ENCODE measurements around the gene MED22. TPM values are rescaled to one million over a fixed set of nuclear protein-coding genes. Genes with fewer than 3 reads are reported as not detected.
"Not testable (repeated sequence)": the region's sequence is repeated elsewhere in the genome, so short reads cannot be mapped to it uniquely, and the experiment has no call there.

The MED22 gene
- 52.2 TPM for total RNA-seq

DNA sequence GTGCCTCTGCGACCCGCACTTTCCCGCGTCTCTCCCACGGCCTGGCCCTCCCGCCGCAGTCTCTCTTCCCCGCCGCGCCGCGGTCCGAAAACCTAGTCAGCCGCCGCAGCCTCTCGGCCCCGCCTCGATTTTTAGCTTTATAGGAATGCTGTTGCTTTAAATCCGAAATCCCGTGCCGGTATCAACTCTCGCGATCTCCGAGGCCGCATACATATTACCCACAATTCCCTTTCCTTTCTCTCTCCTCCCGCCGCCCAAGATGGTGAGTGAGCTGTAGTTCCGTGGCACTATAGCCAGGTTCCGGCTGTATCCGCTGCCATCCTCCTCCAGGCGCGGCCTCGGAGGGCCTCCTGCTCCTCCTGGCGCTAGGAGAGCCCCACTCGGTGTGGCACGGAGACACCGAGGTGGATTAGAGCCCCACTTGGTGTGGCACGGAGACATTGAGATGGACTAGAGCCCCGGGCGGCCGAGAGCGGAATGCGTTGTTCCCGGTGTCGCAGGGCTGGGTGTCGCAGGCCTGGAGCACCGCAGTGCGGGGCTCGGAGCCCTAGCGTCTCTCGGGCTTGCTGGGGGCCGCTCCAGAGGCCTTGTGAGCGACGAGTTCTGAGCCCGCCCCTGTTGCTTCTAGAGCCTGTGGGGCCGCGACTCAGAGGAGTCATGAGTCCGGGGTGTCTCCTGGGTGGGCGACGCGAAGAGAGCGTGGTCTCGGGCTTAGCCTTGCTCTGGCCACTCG lies at the start of gene MED22, which contains the start of gene RPL7A:
Gene MED22, minus strand, starts transcription at position 147 of the 733 bp plus-strand sequence. CDS start 1,469 bp downstream, outside the sequence.
Gene RPL7A, plus strand, starts transcription at position 234 of the 733 bp plus-strand sequence. Its CDS starts 26 bp downstream, at position 260.
- Histone ChIP-seq H3K27me3 (no peaks in the 10 kb centered on the region), H3K4me1 (peaks cover 6 to 22% of the 10 kb centered on the region in 2 donors), H3K9me3 (no peaks in the 10 kb centered on the region), H3K4me3 (peak within 1 kb of the TSS; percentile 69 to 80), H3K27ac (peak within 1 kb of the TSS; percentile 86 to 94), H3K36me3 (peaks cover 53 to 64% of the 10 kb centered on the region in 2 donors)
- intact Hi-C loops (cut with DNase I) = loop anchor here (1.0 to 10.0 kb wide), 5 partner anchors 8 to 993 kb away; partner anchors contain the start of genes CACFD1, SETX, STKLD1 and SURF1
- TF ChIP-seq, protein P1, sequence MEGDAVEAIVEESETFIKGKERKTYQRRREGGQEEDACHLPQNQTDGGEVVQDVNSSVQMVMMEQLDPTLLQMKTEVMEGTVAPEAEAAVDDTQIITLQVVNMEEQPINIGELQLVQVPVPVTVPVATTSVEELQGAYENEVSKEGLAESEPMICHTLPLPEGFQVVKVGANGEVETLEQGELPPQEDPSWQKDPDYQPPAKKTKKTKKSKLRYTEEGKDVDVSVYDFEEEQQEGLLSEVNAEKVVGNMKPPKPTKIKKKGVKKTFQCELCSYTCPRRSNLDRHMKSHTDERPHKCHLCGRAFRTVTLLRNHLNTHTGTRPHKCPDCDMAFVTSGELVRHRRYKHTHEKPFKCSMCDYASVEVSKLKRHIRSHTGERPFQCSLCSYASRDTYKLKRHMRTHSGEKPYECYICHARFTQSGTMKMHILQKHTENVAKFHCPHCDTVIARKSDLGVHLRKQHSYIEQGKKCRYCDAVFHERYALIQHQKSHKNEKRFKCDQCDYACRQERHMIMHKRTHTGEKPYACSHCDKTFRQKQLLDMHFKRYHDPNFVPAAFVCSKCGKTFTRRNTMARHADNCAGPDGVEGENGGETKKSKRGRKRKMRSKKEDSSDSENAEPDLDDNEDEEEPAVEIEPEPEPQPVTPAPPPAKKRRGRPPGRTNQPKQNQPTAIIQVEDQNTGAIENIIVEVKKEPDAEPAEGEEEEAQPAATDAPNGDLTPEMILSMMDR (IDR thresholded peaks at IDR 0.05) = peak in 1 of 3 experiments; percentile 9
- DNase-seq (ENCODE audit: low spot score in 2 of 2) = peak; percentile 86 to 97

DNA sequence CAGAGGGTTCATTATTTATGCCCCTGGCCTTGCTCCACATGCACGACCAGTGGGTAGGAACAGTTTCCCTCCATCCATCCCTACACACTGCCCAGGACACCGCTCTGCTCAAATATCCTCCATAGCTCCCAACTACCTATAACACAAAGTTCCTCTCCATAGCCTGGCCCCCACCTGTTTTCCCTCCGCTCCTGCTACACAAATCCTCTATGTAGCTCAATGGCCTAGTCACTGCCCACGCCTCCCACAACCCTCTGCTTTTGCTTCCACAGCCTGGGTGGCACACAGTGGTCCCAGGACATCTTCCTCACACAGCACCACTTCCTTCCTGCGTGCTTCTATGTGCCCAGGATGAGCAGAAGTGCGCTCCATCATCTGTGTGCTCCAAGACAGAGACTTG lies 49.4 kb upstream of the MED22 start:
- no peaks in the 10 kb centered on the region for H3K4me1 ChIP-seq
- DNase-seq (ENCODE audit: low spot score in 2 of 2) = no peak
- H3K4me3 ChIP-seq = no peak overlapping the region
- intact Hi-C loops (cut with DNase I) = no loop called here
- H3K9me3 ChIP-seq = no peaks in the 10 kb centered on the region
- H3K27ac ChIP-seq = no peak overlapping the region
- TF ChIP-seq, protein P1 (IDR thresholded peaks at IDR 0.05) = no peak
- H3K27me3 ChIP-seq = no peaks in the 10 kb centered on the region
- H3K36me3 ChIP-seq = peaks cover 0 to 3% of the 10 kb centered on the region in 2 donors

DNA sequence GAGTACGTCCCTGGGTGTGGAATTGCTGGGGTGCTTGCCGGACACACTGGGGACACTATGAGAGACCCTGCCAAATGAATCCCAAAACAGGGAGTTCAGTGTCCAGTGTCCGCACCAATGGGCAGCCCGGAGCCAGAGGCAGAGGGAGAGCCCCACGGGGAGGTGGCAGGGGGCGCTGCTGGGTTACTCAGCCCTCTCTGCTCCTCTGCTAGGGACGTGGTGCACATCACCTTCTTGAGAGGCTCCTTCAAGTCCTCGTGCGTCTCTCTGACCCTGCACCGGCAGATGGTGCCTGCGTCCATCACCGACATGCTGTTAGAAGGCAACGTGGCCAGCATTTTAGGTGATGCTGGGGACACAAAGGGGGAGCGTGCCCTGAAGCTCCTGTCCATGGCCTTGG lies 49.0 kb upstream of the MED22 start:
- H3K27ac ChIP-seq = no peak overlapping the region
- intact Hi-C loops (cut with DNase I) = no loop called here
- H3K9me3 ChIP-seq = no peaks in the 10 kb centered on the region
- no peak for DNase-seq (ENCODE audit: low spot score in 2 of 2)
- H3K4me3 ChIP-seq = no peak overlapping the region
- H3K4me1 ChIP-seq = no peaks in the 10 kb centered on the region
- peaks cover 0 to 3% of the 10 kb centered on the region in 2 donors for H3K36me3 ChIP-seq
- no peaks in the 10 kb centered on the region for H3K27me3 ChIP-seq
- TF ChIP-seq, protein P1 (IDR thresholded peaks at IDR 0.05) = no peak

DNA sequence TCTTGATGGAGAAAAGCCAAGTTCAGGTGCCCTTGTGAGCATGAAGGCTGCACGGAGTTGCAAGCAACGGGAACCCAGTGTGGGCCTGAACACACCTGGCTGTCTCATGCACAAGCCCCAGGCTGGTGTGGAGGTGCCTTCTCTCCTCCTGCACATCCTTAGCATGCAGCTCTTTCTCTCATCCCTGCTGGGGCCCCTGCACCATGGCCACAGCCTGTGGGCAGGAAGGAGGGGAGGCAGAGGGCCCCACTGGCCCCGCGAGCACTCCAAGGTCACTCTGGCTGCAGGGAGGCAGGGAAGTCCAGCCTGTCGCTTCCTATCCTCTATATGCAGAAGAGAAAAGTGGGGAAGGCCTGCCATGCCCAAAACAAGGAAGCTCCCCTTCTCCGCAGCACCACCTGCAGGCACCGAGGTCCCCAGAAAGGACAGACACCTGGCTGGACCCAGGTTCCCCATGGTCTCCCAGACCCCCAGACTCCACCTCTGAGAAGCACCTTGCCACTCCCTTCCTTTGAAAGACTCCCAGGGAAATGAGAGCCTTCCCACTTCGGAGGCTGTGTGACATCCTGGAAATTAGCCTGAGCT lies 46.8 kb upstream of the MED22 start:
- intact Hi-C loops (cut with DNase I) = no loop called here
- no peaks in the 10 kb centered on the region for H3K27me3 ChIP-seq

DNA sequence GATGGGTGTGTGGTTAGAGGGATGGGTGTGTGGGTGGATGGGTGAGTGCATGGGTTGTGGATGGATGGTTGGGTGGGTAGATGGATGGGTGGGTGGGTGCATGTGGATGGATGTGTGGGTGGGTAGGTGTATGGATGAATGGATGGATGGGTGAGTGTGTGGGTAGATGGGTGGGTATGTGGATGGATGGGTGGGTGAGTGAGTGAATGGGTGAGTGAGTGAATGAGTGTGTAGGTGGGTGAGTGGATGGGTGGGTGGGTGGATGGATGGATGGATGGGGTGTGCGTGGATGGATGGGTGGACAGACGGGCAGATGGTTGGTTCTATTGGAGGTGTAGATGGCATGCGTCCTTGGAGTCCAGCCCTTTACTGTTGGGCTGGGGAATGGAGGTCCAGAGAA lies 45.5 kb upstream of the MED22 start:
- DNase-seq (ENCODE audit: low spot score in 2 of 2) = no peak
- no peak overlapping the region for H3K27ac ChIP-seq
- H3K4me1 ChIP-seq = no peaks in the 10 kb centered on the region
- TF ChIP-seq, protein P1 (IDR thresholded peaks at IDR 0.05) = no peak
- H3K27me3 ChIP-seq = no peaks in the 10 kb centered on the region
- no peak overlapping the region for H3K4me3 ChIP-seq
- no peaks in the 10 kb centered on the region for H3K9me3 ChIP-seq
- no peaks in the 10 kb centered on the region for H3K36me3 ChIP-seq
- intact Hi-C loops (cut with DNase I) = no loop called here

More for the DNA sequence above, 46.8 kb upstream of the MED22 start:
- H3K27ac ChIP-seq = no peak overlapping the region
- H3K4me3 ChIP-seq = no peak overlapping the region
- no peaks in the 10 kb centered on the region for H3K9me3 ChIP-seq
- DNase-seq (ENCODE audit: low spot score in 2 of 2) = no peak
- H3K36me3 ChIP-seq = no peaks in the 10 kb centered on the region
- H3K4me1 ChIP-seq = no peaks in the 10 kb centered on the region
- TF ChIP-seq, protein P1 (IDR thresholded peaks at IDR 0.05) = no peak

DNA sequence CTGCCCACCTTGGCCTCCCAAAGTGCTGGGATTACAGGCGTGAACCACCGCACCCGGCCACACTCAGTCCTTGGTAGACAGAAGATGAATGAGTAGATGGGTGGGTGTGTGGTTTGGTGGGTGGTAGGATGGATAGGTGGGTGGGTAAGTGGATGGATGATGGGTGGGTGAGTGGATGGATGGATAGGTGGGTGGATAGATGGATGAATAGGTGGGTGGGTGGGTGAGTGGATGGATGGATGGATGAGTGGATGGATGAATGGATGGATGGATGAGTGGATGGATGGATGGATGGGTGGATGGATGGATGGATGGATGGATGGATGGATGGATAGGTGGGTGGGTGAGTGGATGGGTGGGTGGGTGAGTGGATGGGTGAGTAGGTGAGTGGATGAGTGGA lies 44.4 kb upstream of the MED22 start:
- H3K4me1 ChIP-seq; H3K27ac ChIP-seq; H3K9me3 ChIP-seq; intact Hi-C loops (cut with DNase I); H3K27me3 ChIP-seq; H3K36me3 ChIP-seq; DNase-seq (ENCODE audit: low spot score in 2 of 2); H3K4me3 ChIP-seq: not testable (repeated sequence)

DNA sequence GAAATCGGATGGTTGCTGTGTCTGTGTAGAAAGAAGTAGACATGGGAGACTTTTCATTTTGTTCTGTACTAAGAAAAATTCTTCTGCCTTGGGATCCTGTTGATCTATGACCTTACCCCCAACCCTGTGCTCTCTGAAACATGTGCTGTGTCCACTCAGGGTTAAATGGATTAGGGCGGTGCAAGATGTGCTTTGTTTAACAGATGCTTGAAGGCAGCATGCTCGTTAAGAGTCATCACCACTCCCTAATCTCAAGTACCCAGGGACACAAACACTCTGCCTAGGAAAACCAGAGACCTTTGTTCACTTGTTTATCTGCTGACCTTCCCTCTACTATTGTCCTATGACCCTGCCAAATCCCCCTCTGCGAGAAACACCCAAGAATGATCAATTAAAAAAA lies 43.5 kb upstream of the MED22 start:
- H3K27ac ChIP-seq; H3K36me3 ChIP-seq; H3K4me3 ChIP-seq; H3K4me1 ChIP-seq; intact Hi-C loops (cut with DNase I); H3K9me3 ChIP-seq; H3K27me3 ChIP-seq; DNase-seq (ENCODE audit: low spot score in 2 of 2): not testable (repeated sequence)

All from ascending aorta (tissue), 2 donors.